ENCODE results near the gene THRB.

The THRB gene

DNA sequence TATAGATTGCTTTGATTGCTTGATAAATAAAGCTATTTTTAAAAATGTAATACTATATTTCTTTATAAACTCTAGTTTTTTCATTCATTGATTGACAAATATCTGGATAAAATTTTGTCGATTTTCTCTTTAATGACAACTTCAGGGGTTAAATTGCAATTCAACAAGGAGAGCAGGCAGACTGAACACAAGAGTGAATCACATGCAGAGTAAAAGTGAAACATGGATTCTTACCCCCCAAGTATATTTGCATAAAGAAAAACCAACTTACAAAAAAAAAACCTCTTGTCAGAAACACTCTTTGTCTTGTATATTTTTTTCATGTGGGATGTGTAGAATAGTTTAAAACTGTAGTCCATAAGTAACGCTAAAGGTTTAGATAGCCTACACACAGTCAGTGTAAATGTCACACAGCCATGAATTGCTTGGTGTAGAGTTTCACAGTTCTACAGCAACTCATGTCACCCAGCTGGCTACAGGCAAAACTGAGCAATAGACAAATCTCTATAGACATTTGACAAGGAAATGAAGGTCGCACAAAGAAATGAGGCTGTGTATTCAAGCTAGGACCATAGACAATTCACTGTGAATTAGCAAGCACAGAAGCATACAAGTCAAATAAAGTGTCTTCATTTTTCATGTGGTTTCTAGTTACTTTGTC, 141.6 kb downstream of the THRB start:
- H3K4me3 ChIP-seq (ENCODE audit: low read depth in 1 of 2, low read length in 2 of 2): no peak overlapping the region
- no peaks in the 10 kb centered on the region for H3K27me3 ChIP-seq (ENCODE audit: control insufficient read depth in 1 of 2, insufficient read depth in 2 of 2, low read length in 2 of 2)
- H3K9me3 ChIP-seq (ENCODE audit: low read length): no peaks in the 10 kb centered on the region
- no peak overlapping the region for H3K27ac ChIP-seq (ENCODE audit: low read depth, low read length)
- H3K36me3 ChIP-seq (ENCODE audit: insufficient read depth, low read length): no peaks in the 10 kb centered on the region
- peaks cover 26% of the 10 kb centered on the region for H3K4me1 ChIP-seq (ENCODE audit: insufficient read depth, low read length)
- H3K9ac ChIP-seq (ENCODE audit: low read length): no peak overlapping the region

DNA sequence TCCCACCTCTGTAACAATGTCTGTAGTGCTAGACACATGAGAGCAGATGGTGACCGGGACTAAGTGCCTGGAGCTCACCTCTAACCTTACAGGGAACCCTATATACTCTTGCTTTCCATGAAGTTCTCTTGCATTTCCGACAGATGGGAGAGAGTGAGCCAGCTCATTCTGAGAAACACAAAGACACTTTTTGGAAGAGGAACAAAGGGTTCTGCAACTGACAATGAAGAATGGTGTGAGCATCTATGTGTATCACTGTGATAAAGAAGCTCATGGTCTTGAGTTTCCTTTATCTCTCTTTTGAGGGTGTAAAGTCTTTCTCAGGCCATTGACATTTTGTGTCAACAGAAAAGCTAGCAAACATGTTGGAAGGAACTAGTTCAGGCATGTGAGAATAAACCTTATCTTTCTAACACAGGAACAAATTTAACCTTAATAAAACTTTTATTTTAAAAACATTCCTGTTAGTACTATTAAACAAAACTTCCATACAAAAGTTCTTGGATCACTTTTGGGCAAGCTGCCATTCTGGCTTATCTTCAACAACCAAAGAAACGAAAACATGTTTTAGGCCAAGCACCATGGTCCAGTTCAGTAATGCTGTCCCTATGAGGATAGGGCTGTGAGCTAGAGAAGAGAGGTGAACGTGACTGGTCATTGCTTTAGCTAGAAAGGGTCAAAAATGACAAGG, 142.7 kb downstream of the THRB start:
- H3K4me1 ChIP-seq (ENCODE audit: insufficient read depth, low read length): peaks cover 26% of the 10 kb centered on the region
- no peaks in the 10 kb centered on the region for H3K36me3 ChIP-seq (ENCODE audit: insufficient read depth, low read length)
- no peaks in the 10 kb centered on the region for H3K27me3 ChIP-seq (ENCODE audit: control insufficient read depth in 1 of 2, insufficient read depth in 2 of 2, low read length in 2 of 2)
- H3K27ac ChIP-seq (ENCODE audit: low read depth, low read length): peak overlapping the region; percentile 62
- H3K9me3 ChIP-seq (ENCODE audit: low read length): no peaks in the 10 kb centered on the region
- peak overlapping the region in 1 of 2 donors; percentile 5 for H3K4me3 ChIP-seq (ENCODE audit: low read depth in 1 of 2, low read length in 2 of 2)
- no peak overlapping the region for H3K9ac ChIP-seq (ENCODE audit: low read length)

DNA sequence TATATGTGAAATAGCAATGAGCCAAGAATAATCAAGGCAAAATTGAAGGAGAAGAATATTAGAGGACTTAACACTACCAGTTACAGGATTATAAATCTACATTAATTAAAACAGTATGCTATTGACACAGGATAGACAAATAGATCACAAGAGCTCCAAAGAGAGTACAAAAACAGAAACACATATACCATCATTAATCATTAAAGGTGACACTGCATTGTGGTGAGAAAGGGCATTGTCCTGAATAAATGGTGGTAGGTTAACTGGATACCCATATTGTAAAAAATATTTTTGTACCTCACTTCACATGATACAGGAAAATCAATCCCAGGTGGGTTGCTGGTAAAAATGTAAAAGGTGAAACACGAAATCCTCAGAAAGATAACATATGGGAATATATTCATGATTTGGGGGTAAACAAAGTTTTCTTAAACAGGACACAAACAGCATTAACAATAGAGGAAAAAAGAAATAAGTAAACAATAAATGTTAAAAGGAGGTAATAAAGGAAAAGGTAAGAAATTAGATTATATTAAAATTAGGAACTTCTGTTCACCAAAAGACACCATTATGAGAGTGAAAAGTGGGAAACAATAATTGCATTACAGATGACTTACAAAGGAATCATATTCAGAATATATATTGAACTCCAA, 145.2 kb downstream of the THRB start:
- H3K36me3 ChIP-seq (ENCODE audit: insufficient read depth, low read length): no peaks in the 10 kb centered on the region
- no peaks in the 10 kb centered on the region for H3K27me3 ChIP-seq (ENCODE audit: control insufficient read depth in 1 of 2, insufficient read depth in 2 of 2, low read length in 2 of 2)
- H3K4me1 ChIP-seq (ENCODE audit: insufficient read depth, low read length): peaks cover 37% of the 10 kb centered on the region
- H3K27ac ChIP-seq (ENCODE audit: low read depth, low read length): no peak overlapping the region
- H3K9ac ChIP-seq (ENCODE audit: low read length): no peak overlapping the region
- no peaks in the 10 kb centered on the region for H3K9me3 ChIP-seq (ENCODE audit: low read length)
- H3K4me3 ChIP-seq (ENCODE audit: low read depth in 1 of 2, low read length in 2 of 2): no peak overlapping the region

- H3K4me3 ChIP-seq (ENCODE audit: low read depth in 1 of 2, low read length in 2 of 2): no peak overlapping the region
- no peaks in the 10 kb centered on the region for H3K9me3 ChIP-seq (ENCODE audit: low read length)
- H3K4me1 ChIP-seq (ENCODE audit: insufficient read depth, low read length): peaks cover 43% of the 10 kb centered on the region
- no peak overlapping the region for H3K27ac ChIP-seq (ENCODE audit: low read depth, low read length)
- no peaks in the 10 kb centered on the region for H3K27me3 ChIP-seq (ENCODE audit: control insufficient read depth in 1 of 2, insufficient read depth in 2 of 2, low read length in 2 of 2)
- no peak overlapping the region for H3K9ac ChIP-seq (ENCODE audit: low read length)
- H3K36me3 ChIP-seq (ENCODE audit: insufficient read depth, low read length): no peaks in the 10 kb centered on the region
Measured at GRCh38 chr3:24348348-24348747, 146.3 kb downstream of the THRB start.

GRCh38 chr3:24344784-24345439, 149.7 kb downstream of the THRB start:
- Histone ChIP-seq H3K4me3 (ENCODE audit: low read depth in 1 of 2, low read length in 2 of 2) (no peak overlapping the region), H3K27ac (ENCODE audit: low read depth, low read length) (no peak overlapping the region)

DNA sequence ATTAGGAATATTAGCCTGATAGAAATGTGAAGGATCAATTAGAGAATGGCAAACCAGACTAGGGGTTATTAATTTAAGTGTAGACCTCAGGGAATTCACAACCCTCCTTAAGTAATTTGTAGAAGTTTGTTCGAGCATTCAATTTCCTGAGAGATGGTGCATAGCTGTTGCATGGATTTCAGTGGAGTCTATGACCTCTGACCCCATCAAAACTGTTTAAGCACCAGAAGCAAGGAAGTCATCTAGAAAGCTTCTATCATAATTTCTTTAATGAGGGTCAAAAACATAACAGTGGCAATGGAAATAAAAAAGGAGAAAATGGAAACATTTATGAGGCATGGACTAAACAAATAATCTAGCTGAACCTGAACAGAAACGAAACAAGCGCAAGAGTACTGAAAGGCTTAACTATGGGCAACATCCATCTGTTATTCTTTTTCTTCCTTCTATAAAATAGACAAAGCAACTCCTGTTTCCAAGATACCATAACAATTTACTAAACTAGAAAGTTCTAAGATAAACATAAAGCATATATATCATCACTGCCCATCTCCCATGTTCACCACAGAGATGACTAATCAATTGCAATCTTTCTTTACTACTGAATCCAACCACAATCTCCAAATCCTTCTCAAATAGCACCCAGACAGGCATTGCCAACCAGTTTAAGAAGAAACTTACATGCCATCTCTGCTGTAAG, 151.4 kb downstream of the THRB start:
- Histone ChIP-seq H3K27ac (ENCODE audit: low read depth, low read length) (no peak overlapping the region), H3K4me1 (ENCODE audit: insufficient read depth, low read length) (peaks cover 54% of the 10 kb centered on the region), H3K36me3 (ENCODE audit: insufficient read depth, low read length) (no peaks in the 10 kb centered on the region), H3K4me3 (ENCODE audit: low read depth in 1 of 2, low read length in 2 of 2) (no peak overlapping the region), H3K27me3 (ENCODE audit: control insufficient read depth in 1 of 2, insufficient read depth in 2 of 2, low read length in 2 of 2) (no peaks in the 10 kb centered on the region), H3K9ac (ENCODE audit: low read length) (no peak overlapping the region), H3K9me3 (ENCODE audit: low read length) (no peaks in the 10 kb centered on the region)

More at GRCh38 chr3:24344784-24345439, 149.7 kb downstream of the THRB start:
- H3K27me3 ChIP-seq (ENCODE audit: control insufficient read depth in 1 of 2, insufficient read depth in 2 of 2, low read length in 2 of 2): no peaks in the 10 kb centered on the region
- peaks cover 42% of the 10 kb centered on the region for H3K4me1 ChIP-seq (ENCODE audit: insufficient read depth, low read length)
- H3K9me3 ChIP-seq (ENCODE audit: low read length): no peaks in the 10 kb centered on the region
- H3K36me3 ChIP-seq (ENCODE audit: insufficient read depth, low read length): no peaks in the 10 kb centered on the region
- H3K9ac ChIP-seq (ENCODE audit: low read length): no peak overlapping the region

- Histone ChIP-seq H3K36me3 (ENCODE audit: insufficient read depth, low read length) (no peaks in the 10 kb centered on the region), H3K9me3 (ENCODE audit: low read length) (no peaks in the 10 kb centered on the region), H3K4me1 (ENCODE audit: insufficient read depth, low read length) (peaks cover 55% of the 10 kb centered on the region), H3K9ac (ENCODE audit: low read length) (no peak overlapping the region), H3K27ac (ENCODE audit: low read depth, low read length) (no peak overlapping the region), H3K27me3 (ENCODE audit: control insufficient read depth in 1 of 2, insufficient read depth in 2 of 2, low read length in 2 of 2) (no peaks in the 10 kb centered on the region), H3K4me3 (ENCODE audit: low read depth in 1 of 2, low read length in 2 of 2) (no peak overlapping the region)
Measured at GRCh38 chr3:24342275-24342674, 152.4 kb downstream of the THRB start.

DNA sequence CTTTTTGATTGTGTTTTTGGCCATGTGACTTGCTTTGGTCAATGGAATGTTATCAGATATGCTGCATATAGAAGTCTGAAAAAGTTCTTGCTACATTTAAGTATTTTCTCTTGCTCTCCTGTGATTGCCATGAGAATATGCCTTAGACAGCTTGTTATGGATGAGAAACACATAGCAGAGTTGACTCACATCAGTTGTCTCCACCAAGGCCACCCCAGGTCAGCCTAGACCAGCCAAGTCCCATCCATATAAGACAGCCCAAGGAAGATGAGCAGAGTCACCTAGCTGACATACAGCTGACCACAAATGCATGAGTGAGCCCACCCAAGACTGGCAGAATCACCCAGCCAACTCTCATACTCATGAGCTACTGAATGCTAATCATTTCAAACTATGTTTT, 153.0 kb downstream of the THRB start:
- H3K27me3 ChIP-seq (ENCODE audit: control insufficient read depth in 1 of 2, insufficient read depth in 2 of 2, low read length in 2 of 2): no peaks in the 10 kb centered on the region
- H3K4me1 ChIP-seq (ENCODE audit: insufficient read depth, low read length): peaks cover 55% of the 10 kb centered on the region
- H3K36me3 ChIP-seq (ENCODE audit: insufficient read depth, low read length): no peaks in the 10 kb centered on the region
- no peak overlapping the region for H3K4me3 ChIP-seq (ENCODE audit: low read depth in 1 of 2, low read length in 2 of 2)
- no peak overlapping the region for H3K27ac ChIP-seq (ENCODE audit: low read depth, low read length)
- H3K9ac ChIP-seq (ENCODE audit: low read length): no peak overlapping the region
- H3K9me3 ChIP-seq (ENCODE audit: low read length): no peaks in the 10 kb centered on the region

GRCh38 chr3:24340966-24341365, 153.7 kb downstream of the THRB start:
- Histone ChIP-seq H3K27me3 (ENCODE audit: control insufficient read depth in 1 of 2, insufficient read depth in 2 of 2, low read length in 2 of 2) (no peaks in the 10 kb centered on the region), H3K27ac (ENCODE audit: low read depth, low read length) (no peak overlapping the region), H3K4me3 (ENCODE audit: low read depth in 1 of 2, low read length in 2 of 2) (no peak overlapping the region), H3K36me3 (ENCODE audit: insufficient read depth, low read length) (no peaks in the 10 kb centered on the region), H3K9ac (ENCODE audit: low read length) (no peak overlapping the region), H3K9me3 (ENCODE audit: low read length) (no peaks in the 10 kb centered on the region), H3K4me1 (ENCODE audit: insufficient read depth, low read length) (peaks cover 55% of the 10 kb centered on the region)

GRCh38 chr3:24340161-24340560, 154.5 kb downstream of the THRB start:
- H3K9me3 ChIP-seq (ENCODE audit: low read length): no peaks in the 10 kb centered on the region
- no peak overlapping the region for H3K27ac ChIP-seq (ENCODE audit: low read depth, low read length)
- peaks cover 49% of the 10 kb centered on the region for H3K4me1 ChIP-seq (ENCODE audit: insufficient read depth, low read length)
- H3K27me3 ChIP-seq (ENCODE audit: control insufficient read depth in 1 of 2, insufficient read depth in 2 of 2, low read length in 2 of 2): no peaks in the 10 kb centered on the region
- H3K4me3 ChIP-seq (ENCODE audit: low read depth in 1 of 2, low read length in 2 of 2): no peak overlapping the region
- no peak overlapping the region for H3K9ac ChIP-seq (ENCODE audit: low read length)
- peaks cover under 1% of the 10 kb centered on the region for H3K36me3 ChIP-seq (ENCODE audit: insufficient read depth, low read length)

DNA sequence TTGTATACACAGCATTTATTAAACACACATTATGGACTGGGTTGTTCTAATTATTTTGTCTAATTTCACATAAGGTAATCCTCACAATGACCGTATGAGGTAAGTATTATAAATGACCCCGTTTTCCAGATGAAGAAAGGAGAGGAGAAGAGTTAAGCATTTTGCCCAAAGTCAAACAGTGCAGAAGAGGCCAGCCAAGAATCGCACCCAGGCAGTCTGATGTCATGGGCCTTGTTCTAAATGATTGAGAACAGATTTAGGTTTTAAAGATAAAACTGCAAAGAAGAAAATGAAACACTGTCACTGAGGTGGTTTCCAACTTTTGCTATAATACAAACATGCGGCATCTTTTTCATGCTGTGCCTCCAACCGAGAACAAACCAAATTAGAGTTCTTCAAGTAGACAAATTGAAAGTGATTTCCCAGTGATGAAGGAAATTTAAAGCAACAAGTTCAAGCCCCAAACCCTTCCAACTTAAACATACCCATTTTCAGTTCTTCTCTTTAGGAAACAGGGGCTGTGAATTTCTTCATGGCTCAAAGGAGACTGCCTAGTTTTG, 155.3 kb downstream of the THRB start:
- Histone ChIP-seq H3K9me3 (ENCODE audit: low read length) (no peaks in the 10 kb centered on the region), H3K27ac (ENCODE audit: low read depth, low read length) (no peak overlapping the region), H3K9ac (ENCODE audit: low read length) (no peak overlapping the region), H3K27me3 (ENCODE audit: control insufficient read depth in 1 of 2, insufficient read depth in 2 of 2, low read length in 2 of 2) (no peaks in the 10 kb centered on the region), H3K36me3 (ENCODE audit: insufficient read depth, low read length) (peaks cover 4% of the 10 kb centered on the region), H3K4me3 (ENCODE audit: low read depth in 1 of 2, low read length in 2 of 2) (no peak overlapping the region), H3K4me1 (ENCODE audit: insufficient read depth, low read length) (peaks cover 44% of the 10 kb centered on the region)

Measured in muscle layer of colon (tissue), 2 donors.